ENCODE data around the gene GAS2. TPM values are rescaled to one million over a fixed set of nuclear protein-coding genes. Genes with fewer than 3 reads are reported as not detected.

Gene GAS2
- total RNA-seq (10 to 100 TPM in 8 of 10 donors, 1 to 10 TPM in 2; 7.4 to 21.7 (median 14.1) TPM), polyA plus RNA-seq (1 to 10 TPM; 1.5 to 6.9 TPM)
- long read RNA-seq, donor 1, partial matches to known transcripts, result 0 of 3 reads
- long read RNA-seq, donor 1, other reads (novel, unspliced or antisense), result 0 of 3 reads
- long read RNA-seq, donor 2, partial matches to known transcripts, result 0 of 5 reads
- long read RNA-seq, donor 2, other reads (novel, unspliced or antisense), result 4 of 5 reads
- long read RNA-seq, donor 3, partial matches to known transcripts, result 1 of 8 reads
- long read RNA-seq, donor 3, other reads (novel, unspliced or antisense), result 4 of 8 reads

DNA sequence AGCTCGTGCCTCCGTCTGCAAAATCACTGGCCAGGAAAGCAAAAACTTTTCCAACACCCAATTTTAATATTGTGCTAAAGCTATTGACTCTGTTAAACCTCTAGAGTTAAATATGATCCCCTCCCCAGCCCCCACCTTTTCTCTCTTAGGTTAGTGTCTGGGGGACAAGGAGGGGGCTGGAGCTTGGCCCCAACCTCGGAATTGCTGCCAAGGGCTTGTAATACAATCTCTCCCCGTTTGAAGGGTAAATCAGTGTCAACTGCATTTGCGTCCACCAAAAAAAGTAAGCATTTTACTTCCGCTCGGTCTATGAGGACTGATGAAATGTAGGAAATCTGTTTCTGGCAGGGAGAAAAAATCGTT lies at the start of gene GAS2:
TSS of gene GAS2 (plus strand) at position 287 of the 363 bp plus-strand sequence. CDS start 8,259 bp downstream, outside the sequence.
- H3K4me1 ChIP-seq, result peaks cover 0 to 18% (median 0%) of the 10 kb centered on the region in 9 donors
- peaks cover 0 to 59% (median 0%) of the 10 kb centered on the region in 7 donors for H3K27me3 ChIP-seq
- peak; percentile 31 to 61 (median 47) for ATAC-seq
- WGBS, 2 donors, result 1 to 6% methylated on average over 8 of the region's 8 CpGs
- peak within 1 kb of the TSS; percentile 41 to 61 (median 54) for H3K4me3 ChIP-seq
- H3K36me3 ChIP-seq, result no peaks in the 10 kb centered on the region
- H3K9me3 ChIP-seq, result no peaks in the 10 kb centered on the region
- intact Hi-C loops (cut with DNase I), result loop anchor here in 3 of 10 donors (2.0 to 5.0 kb wide), 4 partner anchors 61 to 329 kb away; partner anchors contain the start of gene SLC17A6 (in 1 of the 3)
- peak; percentile 11 to 17 for DNase-seq
- TF ChIP-seq, protein P1, sequence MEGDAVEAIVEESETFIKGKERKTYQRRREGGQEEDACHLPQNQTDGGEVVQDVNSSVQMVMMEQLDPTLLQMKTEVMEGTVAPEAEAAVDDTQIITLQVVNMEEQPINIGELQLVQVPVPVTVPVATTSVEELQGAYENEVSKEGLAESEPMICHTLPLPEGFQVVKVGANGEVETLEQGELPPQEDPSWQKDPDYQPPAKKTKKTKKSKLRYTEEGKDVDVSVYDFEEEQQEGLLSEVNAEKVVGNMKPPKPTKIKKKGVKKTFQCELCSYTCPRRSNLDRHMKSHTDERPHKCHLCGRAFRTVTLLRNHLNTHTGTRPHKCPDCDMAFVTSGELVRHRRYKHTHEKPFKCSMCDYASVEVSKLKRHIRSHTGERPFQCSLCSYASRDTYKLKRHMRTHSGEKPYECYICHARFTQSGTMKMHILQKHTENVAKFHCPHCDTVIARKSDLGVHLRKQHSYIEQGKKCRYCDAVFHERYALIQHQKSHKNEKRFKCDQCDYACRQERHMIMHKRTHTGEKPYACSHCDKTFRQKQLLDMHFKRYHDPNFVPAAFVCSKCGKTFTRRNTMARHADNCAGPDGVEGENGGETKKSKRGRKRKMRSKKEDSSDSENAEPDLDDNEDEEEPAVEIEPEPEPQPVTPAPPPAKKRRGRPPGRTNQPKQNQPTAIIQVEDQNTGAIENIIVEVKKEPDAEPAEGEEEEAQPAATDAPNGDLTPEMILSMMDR (IDR thresholded peaks at IDR 0.05), result no peak
- H3K27ac ChIP-seq, result peak within 1 kb of the TSS; percentile 53 to 88 (median 83)

DNA sequence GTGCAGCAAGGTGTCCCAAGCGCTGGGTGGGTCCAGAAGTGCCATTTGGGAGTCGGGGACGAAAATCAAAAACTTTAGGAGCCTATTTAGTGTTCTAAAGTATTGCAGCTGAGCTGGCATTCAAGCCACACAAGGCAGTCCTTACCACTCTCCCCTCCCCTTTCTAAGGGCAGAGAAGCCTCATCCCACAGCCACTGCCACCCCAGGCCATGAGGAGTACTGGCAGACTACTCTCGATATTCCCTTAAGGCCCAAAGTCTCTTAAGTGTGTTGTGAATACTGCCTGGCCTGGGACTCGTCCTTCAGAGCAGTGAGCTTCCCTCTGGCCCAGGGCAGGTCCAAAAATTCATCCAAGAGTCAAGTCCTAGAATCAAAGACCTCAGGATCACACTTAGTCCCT lies 48.5 kb upstream of the GAS2 start:
- TF ChIP-seq, protein P1 (IDR thresholded peaks at IDR 0.05), result no peak
- Histone ChIP-seq H3K27ac (no peak overlapping the region), H3K4me3 (no peak overlapping the region), H3K9me3 (peaks cover 0 to 6% (median 0%) of the 10 kb centered on the region in 11 donors), H3K36me3 (no peaks in the 10 kb centered on the region), H3K4me1 (no peaks in the 10 kb centered on the region), H3K27me3 (no peaks in the 10 kb centered on the region)
- ATAC-seq, result no peak
- intact Hi-C loops (cut with DNase I), result loop anchor here in 1 of 10 donors (10.0 kb wide), 1 partner anchor 173 kb away; no protein-coding TSS in a partner anchor
- no peak for DNase-seq
- WGBS, 2 donors, result 89 to 92% methylated on average over 5 of the region's 5 CpGs

DNA sequence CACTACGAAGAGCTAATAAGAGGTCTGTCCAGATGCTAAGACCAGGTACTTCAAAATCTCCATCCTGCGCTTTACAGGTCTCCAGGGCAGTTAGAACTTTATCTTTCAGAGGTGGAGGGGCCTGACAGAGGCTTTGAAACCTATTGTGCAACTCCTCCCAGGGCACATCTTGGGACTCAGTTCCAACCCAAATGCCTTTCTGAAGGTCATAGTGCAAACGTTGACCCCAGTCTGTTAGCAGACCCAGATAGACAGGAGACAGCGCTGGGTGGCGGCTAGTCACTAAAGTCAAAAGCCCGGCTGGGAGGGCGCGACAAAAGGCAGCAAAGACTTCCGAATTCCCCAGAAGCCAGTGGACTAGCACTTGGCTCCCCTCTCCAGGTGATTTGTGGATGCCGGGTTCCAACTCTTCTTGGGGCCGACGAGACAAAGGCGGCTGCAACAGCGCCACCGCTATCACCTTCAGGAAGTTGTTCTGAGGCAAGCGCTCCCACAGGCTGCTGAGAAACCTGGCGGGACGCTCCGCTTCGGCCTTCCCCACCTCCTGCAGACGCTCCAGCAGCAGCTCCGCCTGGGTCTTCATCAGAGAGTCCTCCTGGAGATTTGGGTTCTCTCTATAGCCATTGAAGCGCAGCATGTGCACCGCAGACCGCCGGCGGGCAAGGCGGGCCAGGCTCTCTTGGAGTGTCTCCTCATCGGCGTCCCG lies 41.5 kb upstream of the GAS2 start:
- peaks cover 0 to 22% (median 18%) of the 10 kb centered on the region in 9 donors for H3K4me1 ChIP-seq
- TF ChIP-seq, protein P1 (IDR thresholded peaks at IDR 0.05), result peak in 7 of 9 donors; percentile 2 to 68 (median 51)
- H3K36me3 ChIP-seq, result no peaks in the 10 kb centered on the region
- DNase-seq, result peak; percentile 55 to 57
- ATAC-seq, result peak; percentile 71 to 92 (median 82)
- H3K27me3 ChIP-seq, result no peaks in the 10 kb centered on the region
- WGBS, 2 donors, result 3 to 4% methylated on average over 31 of the region's 31 CpGs
- H3K9me3 ChIP-seq, result no peaks in the 10 kb centered on the region
- H3K4me3 ChIP-seq, result peak overlapping the region; percentile 37 to 98 (median 84)
- peak overlapping the region; percentile 60 to 94 (median 85) for H3K27ac ChIP-seq
- intact Hi-C loops (cut with DNase I), result loop anchor here in 3 of 10 donors (2.0 to 10.0 kb wide), 4 partner anchors 102 to 192 kb away; no protein-coding TSS in a partner anchor
